ENCODE measurements around the gene MAN1C1.
A peak's percentile ranks its signal among the peaks of the same experiment; 100 is the strongest.

MAN1C1 gene

GRCh38 chr1:25616095-25616986 lies at the start of gene MAN1C1:
MAN1C1 (plus strand) TSS chr1:25616791; CDS start chr1:25617798, 1,007 bp downstream.
- DNase-seq, result peak; percentile 94

- no peak for DNase-seq
Measured at GRCh38 chr1:25567710-25568089, 48.9 kb upstream of the MAN1C1 start.

DNA sequence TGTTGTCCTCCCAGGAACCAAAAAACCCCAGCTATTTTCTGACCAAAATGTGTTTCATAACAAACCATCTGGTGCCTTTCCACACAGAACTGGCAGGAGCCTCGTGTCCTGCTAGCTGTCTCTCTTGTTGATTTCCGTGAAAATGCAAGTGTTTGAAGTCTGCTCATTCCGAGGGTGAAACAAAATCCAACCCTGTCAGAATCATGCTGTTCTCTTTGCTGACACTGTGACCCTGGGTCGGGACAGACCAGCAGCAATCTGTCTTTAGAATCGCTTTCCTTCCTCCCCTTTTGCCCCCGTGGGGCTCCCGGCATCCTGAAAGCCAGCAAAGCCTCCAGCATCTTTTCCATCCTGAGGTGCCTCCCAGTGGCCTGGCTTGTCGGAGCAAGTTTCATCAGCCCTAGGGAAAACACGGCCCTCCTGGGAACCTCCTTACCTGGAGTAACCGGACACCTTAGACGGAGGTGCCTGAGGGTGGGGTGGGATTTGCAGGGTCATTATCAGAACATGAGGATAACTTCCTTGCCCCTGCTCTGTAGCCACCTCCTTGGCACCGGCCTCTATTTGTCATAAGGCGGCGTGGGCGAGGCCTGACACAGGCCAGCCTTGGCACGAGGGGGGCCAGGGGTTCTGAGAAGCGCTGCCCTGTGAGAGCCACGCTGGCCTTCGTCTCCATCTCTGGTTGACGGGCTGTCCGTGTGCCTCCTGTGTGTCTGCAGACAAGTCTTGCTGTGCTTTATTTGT lies 48.3 kb upstream of the MAN1C1 start:
- DNase-seq, result no peak

DNA sequence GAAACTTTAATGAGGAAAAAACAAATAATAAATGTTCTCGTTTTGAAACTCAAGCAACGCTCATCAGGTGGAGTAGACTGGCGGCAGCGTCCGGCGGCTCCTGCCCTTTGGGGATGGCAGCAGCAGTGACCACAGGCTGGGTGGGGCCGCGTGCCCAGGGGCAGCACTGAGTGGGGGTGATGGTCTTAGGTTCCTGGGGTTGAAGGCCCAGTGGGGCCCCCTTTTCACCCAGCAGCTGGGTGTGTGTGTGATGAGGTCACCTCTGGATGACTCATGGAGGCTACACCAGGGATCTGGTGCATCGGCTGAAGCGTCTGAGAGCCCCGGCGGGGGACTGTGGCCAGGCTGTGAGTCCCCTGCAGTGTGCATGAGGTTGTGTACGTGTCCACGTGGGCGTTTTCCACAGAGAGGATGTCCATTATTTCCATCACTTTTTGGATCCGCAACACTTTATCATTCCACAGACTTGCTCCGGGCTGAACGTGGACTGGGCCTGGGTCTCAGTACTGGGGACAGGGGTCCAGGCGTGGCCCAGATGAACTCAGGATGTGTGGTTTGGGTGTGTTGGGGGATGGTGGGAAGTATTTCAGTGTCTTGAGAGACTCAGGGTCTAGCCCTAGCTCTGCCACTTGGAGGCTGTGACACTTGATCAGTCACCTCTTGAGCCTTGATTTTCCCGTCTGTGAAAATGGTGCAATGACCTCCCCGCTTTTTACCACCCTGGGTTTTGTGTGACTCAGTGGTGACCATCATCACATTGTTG lies 47.6 kb upstream of the MAN1C1 start:
- DNase-seq, result no peak

DNA sequence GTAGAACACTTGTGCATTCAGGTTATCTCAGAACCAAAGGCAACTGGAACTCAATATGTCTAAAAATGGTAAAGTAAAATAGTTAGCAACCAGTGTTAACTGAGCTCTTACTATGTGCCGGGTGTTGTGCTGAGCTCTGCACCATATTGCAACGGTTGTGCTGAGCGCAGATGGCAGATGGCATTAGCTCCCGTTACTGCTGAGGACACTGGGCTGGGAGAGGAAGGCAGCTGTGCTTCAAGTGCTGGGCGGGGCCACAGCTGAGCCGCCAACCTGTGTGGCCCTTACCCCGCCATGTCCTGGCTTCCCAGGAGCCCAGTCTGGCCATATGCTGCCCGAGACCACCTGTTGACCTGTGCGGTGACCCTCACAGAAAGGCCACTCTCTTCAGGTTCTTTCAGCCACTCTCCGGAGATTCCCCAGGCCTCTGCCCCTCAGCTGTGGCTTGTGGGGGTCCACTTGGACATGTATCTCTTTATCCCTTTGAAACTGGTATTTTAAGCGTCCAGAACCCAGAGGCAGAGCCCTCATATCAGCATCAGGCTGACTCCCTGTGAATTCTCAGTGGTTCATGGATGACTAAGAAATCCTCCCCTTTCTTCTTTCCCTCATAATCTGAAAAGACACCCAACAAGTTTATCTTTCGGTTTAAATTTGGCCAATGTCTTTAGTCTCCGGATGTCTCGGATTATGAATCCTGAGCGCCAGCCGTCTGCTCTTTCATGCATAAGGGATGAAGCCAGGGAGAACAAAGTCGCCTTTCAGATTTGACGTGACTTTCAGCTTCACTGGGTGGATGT lies 46.8 kb upstream of the MAN1C1 start:
- no peak for DNase-seq

GRCh38 chr1:25570798-25571521 lies 45.6 kb upstream of the MAN1C1 start:
- no peak for DNase-seq

DNA sequence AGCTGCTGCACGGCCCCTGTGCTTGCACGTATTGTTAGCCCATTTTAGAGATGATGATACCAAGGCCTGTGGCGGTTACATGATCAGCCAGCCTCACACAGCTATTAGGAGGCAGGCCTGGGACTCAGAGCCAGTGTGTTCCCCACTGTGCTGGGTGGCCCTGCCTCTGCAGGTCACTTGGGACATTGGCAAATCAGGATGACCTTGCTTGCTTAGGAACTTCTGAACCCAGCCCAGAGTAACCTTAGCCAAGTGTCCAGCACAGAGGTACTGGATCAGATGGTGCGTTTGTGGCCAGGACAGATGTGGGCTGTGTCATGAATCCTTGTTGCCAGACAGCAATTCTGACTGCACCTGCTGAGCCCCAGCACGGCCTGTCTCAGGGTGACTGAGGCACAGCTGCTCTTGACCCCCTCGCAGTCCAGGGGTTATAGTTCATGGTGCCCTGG lies 45.0 kb upstream of the MAN1C1 start:
- DNase-seq, result no peak

DNA sequence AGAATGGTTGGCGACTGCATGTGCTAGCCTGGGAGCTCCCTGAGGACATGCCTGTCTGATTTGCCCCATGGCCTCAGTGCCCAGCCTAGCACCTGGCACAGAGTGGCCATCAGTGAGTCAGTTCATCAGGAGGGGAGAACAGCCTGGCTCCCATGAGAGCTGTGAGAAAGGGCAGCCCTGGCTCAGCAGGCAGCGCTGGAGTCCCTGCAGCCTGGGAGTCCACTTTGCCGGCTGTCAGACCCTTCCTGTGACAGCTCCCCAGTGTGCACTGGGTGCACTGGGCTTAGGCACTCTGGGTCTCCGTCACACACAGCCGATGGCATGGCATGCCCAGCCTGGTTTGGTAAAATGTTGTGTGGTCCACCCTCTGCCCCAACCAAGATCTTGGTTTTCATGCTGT lies 44.5 kb upstream of the MAN1C1 start:
- no peak for DNase-seq

DNA sequence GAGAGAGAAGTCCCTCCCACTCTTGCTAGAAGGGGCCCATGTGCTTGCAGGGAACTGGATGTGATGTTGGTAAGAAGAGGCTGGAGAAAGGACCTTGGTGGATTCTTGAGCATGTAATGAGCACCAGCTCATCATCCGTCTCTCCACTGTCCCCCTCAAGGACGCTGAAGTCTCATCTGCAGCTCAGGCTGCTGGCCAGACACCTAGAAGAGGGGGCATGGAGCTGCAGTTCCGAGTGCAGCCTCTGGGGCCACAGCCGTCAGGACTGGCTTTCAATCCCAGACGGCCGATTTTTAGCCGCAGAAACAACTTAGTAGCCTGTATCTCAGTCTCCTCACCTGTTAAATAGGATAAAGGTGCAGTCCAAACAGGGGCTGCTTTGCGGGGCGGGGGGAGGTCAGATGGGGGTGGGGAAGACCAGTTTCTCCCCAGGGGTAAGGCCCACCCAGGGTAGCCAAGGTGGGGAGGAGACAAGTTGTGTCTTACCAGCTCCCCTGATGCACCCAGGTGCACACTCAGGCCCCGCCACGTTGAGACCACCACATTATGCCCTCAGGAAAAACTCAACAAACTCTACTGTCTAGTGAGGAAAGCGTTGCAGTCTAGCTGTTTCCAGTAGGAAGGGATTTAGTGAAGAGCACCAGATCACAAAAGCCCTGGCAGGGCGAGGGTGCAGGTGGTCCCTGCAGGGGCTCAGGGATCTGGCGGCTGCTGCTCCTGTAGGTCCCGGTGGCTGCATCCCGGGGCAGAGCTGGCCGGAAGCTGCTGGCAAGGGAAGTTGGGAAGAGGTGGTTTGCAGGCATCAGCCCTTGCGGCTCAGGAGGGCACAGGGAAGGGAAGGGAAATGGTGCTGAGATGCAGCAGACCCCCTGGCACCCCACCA lies 43.6 kb upstream of the MAN1C1 start:
- DNase-seq, result peak; percentile 66

DNA sequence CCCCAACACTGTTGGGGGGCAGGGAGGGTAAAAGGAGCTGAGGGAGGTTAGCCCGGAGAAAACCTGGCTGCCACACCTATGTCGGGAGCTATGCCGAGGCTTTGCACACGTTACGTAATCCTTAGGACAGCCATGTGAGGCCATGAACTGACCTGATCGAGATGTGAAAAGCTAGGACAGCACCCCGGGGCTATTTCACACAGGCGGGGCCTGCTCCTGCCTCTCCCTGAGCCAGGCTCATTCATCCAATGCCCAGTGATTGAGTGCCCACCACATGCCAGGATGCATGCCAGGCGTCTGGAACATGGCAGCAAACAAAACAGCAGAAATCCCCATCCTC lies 43.0 kb upstream of the MAN1C1 start:
- DNase-seq, result no peak

GRCh38 chr1:25573961-25574360 lies 42.6 kb upstream of the MAN1C1 start:
- no peak for DNase-seq

GRCh38 chr1:25575191-25575590 lies 41.4 kb upstream of the MAN1C1 start:
- DNase-seq, result no peak

DNA sequence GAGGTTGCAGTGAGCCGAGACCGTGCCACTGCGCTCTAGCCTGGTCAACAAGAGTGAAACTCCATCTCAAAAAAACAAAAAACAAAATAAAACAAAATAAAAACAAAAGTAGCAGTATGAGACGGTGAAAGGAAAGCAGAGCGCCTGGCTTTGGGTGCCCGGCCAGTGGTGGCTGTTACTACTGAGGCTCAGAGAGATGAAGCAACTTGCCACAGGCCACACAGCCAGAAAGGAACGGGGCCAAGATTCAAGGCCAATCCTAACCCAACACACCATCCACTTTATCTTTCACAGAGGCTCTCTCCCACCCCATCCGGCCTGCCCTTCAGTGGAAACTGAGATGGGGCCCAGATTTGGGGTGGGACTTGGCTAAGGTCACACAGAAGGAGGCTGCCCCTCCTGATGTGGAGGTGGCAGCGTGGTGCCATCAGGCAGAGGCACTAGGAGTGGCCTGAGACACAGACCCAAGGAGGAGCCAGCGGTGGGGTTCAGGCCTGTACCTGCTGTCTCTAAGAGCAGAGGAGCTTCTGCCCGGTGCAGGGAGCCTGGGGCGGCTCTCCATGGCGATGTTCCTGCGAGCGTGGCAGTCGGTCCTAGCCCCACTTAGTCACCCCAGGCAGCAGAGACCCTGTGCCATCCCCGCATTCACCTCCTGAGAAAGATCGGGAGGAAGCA lies 40.0 kb upstream of the MAN1C1 start:
- no peak for DNase-seq

- no peak for DNase-seq
Measured at GRCh38 chr1:25577134-25577920, 39.3 kb upstream of the MAN1C1 start.

DNA sequence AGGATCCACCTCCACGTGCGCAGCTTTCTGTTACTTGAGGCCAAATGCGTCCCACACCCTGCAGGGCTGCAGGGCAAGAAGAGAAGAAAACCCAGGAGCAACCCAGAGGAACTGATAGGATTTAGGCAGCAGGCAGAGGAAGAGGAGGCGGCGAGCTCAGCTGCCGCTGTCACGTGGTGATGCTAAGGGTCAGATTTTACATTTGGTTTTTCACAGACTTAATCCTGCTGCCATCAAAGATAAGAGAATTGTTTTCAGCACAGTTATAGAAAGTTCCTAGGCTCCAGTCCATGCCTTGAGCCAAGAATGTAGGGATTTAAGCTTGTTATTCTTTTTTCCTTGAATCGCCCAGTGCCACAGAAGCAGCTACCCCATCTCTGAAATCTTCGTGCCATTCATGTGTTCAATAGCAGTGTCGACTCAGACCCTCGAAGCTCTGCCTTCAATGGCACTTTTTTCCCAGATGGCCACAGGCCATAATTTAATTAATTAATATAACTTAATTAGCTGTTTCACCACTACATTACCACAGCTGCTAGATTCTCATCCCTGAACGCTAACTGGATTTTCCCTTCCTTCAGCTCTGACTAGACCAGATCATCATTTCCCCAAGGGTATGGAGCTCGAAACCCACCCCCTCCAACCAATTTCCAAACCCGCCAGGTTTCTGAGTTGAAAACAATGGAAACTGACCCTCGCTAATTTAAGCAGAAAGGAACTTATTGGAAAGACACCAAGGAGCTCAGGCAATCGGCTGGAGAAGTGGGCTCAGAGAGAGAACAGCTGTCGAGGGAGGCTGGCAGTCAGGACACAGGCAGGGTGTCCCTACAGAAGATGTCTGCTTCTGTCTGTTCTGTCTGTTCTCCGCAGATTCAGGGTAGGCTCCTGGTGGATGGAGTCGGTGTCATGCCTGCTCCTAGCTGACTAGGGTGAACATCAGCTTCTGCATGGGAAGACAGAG lies 37.0 kb upstream of the MAN1C1 start:
- no peak for DNase-seq

GRCh38 chr1:25580927-25581326 lies 35.7 kb upstream of the MAN1C1 start:
- no peak for DNase-seq

- DNase-seq, result no peak
Measured at GRCh38 chr1:25581764-25582163, 34.8 kb upstream of the MAN1C1 start.

Measured in activated T-cell treated with anti-CD3 and anti-CD28 coated beads, Interleukin-2, amount 50 U/mL, for 1 hour (primary cell).